ENCODE data around the gene HTR4.
A peak's percentile ranks its signal among the peaks of the same experiment; 100 is the strongest.

HTR4 gene

GRCh38 chr5:148465381-148466235 is 188.7 kb downstream of the HTR4 start:
- Mint-ChIP-seq H3K9me3 (no peaks in the 10 kb centered on the region), H3K4me3 (no peak overlapping the region), H3K27ac (no peak overlapping the region), H3K36me3 (ENCODE audit: low read depth) (no peaks in the 10 kb centered on the region), H3K4me1 (no peaks in the 10 kb centered on the region), H3K27me3 (ENCODE audit: low read depth) (no peaks in the 10 kb centered on the region)
- TF ChIP-seq CTCF (IDR thresholded peaks at IDR 0.05; ENCODE audit: unreplicated experiment in 3 of 3): no peak

DNA sequence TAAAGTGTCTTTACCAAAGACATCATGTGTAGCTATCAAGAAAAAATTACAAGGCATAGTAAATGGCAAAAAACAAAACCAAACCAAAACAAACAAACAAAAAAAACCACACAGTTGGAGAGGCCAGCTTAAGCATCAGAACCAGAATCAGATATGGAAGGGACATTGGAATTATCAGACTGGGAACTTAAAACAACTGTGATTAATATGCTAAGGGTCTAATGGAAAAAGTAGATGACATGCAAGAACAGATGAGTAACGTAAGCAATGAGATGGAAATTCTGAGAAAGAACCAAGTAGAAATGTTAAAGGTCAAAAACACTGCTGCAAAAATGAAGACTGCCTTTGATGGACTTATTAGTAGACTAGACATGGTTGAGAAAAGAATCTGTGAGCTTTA is 194.7 kb downstream of the HTR4 start:
- Mint-ChIP-seq H3K27ac (no peak overlapping the region), H3K36me3 (ENCODE audit: low read depth) (no peaks in the 10 kb centered on the region), H3K27me3 (ENCODE audit: low read depth) (peaks cover 9% of the 10 kb centered on the region), H3K4me1 (no peaks in the 10 kb centered on the region), H3K9me3 (no peaks in the 10 kb centered on the region), H3K4me3 (no peak overlapping the region)
- no peak for TF ChIP-seq CTCF (IDR thresholded peaks at IDR 0.05; ENCODE audit: unreplicated experiment in 3 of 3)

- Mint-ChIP-seq H3K9me3 (no peaks in the 10 kb centered on the region), H3K27ac (no peak overlapping the region), H3K36me3 (ENCODE audit: low read depth) (no peaks in the 10 kb centered on the region), H3K4me3 (no peak overlapping the region), H3K27me3 (ENCODE audit: low read depth) (peaks cover 9% of the 10 kb centered on the region), H3K4me1 (no peaks in the 10 kb centered on the region)
- TF ChIP-seq CTCF (IDR thresholded peaks at IDR 0.05; ENCODE audit: unreplicated experiment in 3 of 3): no peak
These were observed 196.1 kb downstream of the HTR4 start for GRCh38 chr5:148458036-148458888.

- Mint-ChIP-seq H3K27ac (no peak overlapping the region), H3K36me3 (ENCODE audit: low read depth) (no peaks in the 10 kb centered on the region), H3K4me3 (no peak overlapping the region), H3K4me1 (no peaks in the 10 kb centered on the region), H3K9me3 (no peaks in the 10 kb centered on the region), H3K27me3 (ENCODE audit: low read depth) (peaks cover 9% of the 10 kb centered on the region)
- TF ChIP-seq CTCF (IDR thresholded peaks at IDR 0.05; ENCODE audit: unreplicated experiment in 3 of 3): peak; percentile 36 to 41 (median 41)
These were observed 197.1 kb downstream of the HTR4 start for GRCh38 chr5:148457183-148457620.

DNA sequence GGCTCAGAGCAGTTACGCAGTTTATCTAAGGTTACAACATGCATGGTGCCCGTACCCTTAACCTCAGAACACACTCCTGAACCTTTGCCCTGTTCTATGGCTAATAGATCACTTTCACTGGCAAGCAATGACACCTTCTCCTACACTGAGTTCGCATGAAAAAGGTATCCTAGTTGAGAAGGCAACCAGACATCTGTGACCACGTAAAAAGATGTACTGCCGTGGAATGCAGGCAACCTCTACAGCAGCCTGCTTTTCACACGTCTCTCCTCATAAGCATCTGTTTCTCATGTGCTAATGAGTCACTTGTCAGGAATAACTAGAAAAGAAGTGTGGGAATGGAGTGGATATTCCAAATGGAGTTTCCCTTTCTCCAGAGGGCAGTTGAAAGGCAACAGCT is 199.1 kb downstream of the HTR4 start:
- H3K36me3 Mint-ChIP-seq (ENCODE audit: low read depth): no peaks in the 10 kb centered on the region
- H3K9me3 Mint-ChIP-seq: no peaks in the 10 kb centered on the region
- no peak overlapping the region for H3K27ac Mint-ChIP-seq
- peaks cover 9% of the 10 kb centered on the region for H3K27me3 Mint-ChIP-seq (ENCODE audit: low read depth)
- no peak for TF ChIP-seq CTCF (IDR thresholded peaks at IDR 0.05; ENCODE audit: unreplicated experiment in 3 of 3)
- no peak overlapping the region for H3K4me3 Mint-ChIP-seq
- H3K4me1 Mint-ChIP-seq: no peaks in the 10 kb centered on the region
